Caco-2 (cell line): ENCODE results near the gene SIK3. TPM values are rescaled to one million over a fixed set of nuclear protein-coding genes. Genes with fewer than 3 reads are reported as not detected.

ENCODE experiments used
- BruUV-seq: library from RNA; stranded (reverse); fragments of 400-500 nt; replicated peaks from 2 replicates; lab custom pipeline; 2021; lab: Mats Ljungman, UMichigan
- CTCF ChIA-PET: fragments of 300-600 bp; sonication (Branson Sonifier 250); formaldehyde crosslinking; loops from one replicate; lab custom pipeline; 2022; ENCODE audit warnings: antibody characterized with exemption; lab: Charles Lee
- POLR2A ChIA-PET: fragments of 300-600 bp; sonication (Branson Sonifier 250); formaldehyde crosslinking; loops from one replicate; lab custom pipeline; 2022; ENCODE audit warnings: antibody characterized with exemption; lab: Charles Lee
- DNase-seq, 2 experiments: peaks; one replicate each; pipeline versions ENCODE4 v3.0.0 to v3.0.0-alpha.2; 2020 to 2022
- H3K27me3 ChIP-seq: replicated peaks from 2 replicates; pipeline ENCODE4 v1.6.0; 2011; ENCODE audit warnings: low read length; ENCODE audit not compliant: control insufficient read depth, insufficient read depth
- H3K36me3 ChIP-seq: 2 replicates; pipeline ENCODE4 v1.5.1; 2011; ENCODE audit warnings: low read length; ENCODE audit not compliant: control insufficient read depth, insufficient read depth
- H3K4me1 ChIP-seq: fragments of 250-450 bp; sonication (Bioruptor Pico); 2 replicates; pipeline ENCODE4 v1.5.1; 2020; ENCODE audit warnings: mild to moderate bottlenecking
- H3K4me3 ChIP-seq: 2 replicates; pipeline ENCODE4 v1.5.1; 2011; ENCODE audit warnings: low read depth, mild to moderate bottlenecking, control low read depth, low read length
- H3K9me3 ChIP-seq: fragments of 250-450 bp; sonication (Bioruptor Pico); 2 replicates; pipeline ENCODE4 v1.5.1; 2020; ENCODE audit warnings: mild to moderate bottlenecking, moderate library complexity
- H3K27ac Mint-ChIP-seq: one replicate; pipeline ENCODE4 v1.8.0; 2022; ENCODE audit warnings: mixed read lengths; ENCODE audit not compliant: unreplicated experiment
- H3K27me3 Mint-ChIP-seq: one replicate; pipeline ENCODE4 v1.8.0; 2022; ENCODE audit warnings: mixed read lengths; ENCODE audit not compliant: insufficient read depth, unreplicated experiment
- H3K36me3 Mint-ChIP-seq: one replicate; pipeline ENCODE4 v1.8.0; 2022; ENCODE audit warnings: mild to moderate bottlenecking, mixed read lengths; ENCODE audit not compliant: insufficient read depth, unreplicated experiment
- H3K4me1 Mint-ChIP-seq: one replicate; pipeline ENCODE4 v1.8.0; 2022; ENCODE audit warnings: low read depth, mixed read lengths; ENCODE audit not compliant: unreplicated experiment
- H3K4me3 Mint-ChIP-seq: one replicate; pipeline ENCODE4 v1.8.0; 2022; ENCODE audit warnings: mild to moderate bottlenecking, moderate library complexity, mixed read lengths; ENCODE audit not compliant: unreplicated experiment
- H3K9me3 Mint-ChIP-seq: one replicate; pipeline ENCODE4 v1.8.0; 2022; ENCODE audit warnings: mixed read lengths; ENCODE audit not compliant: unreplicated experiment
- intact Hi-C: fragments of 100-400 bp; cut with micrococcal nuclease; formaldehyde crosslinking; loops from one replicate; pipeline ENCODE4 v1.10.0; 2022; ENCODE audit not compliant: unreplicated experiment
- total RNA-seq: library from RNA; stranded (reverse); gene quantifications from 2 replicates; pipeline ENCODE4 v1.2.3, GENCODE V29; 2022
- TF ChIP-seq, protein P1 (sequence below), 2 experiments: fragments of 200-600 bp in 1 of 2; IDR thresholded peaks; 1 replicate in 1 of 2; 2 replicates in 1 of 2; pipeline versions ENCODE4 v1.5.1 to v1.8.0; 2011 to 2022; ENCODE audit warnings: antibody characterized with exemption in 1 of 2, control low read depth in 1 of 2, inconsistent platforms in 1 of 2, low read depth in 1 of 2, low read length in 1 of 2, mild to moderate bottlenecking in 1 of 2, moderate library complexity in 1 of 2; ENCODE audit not compliant: insufficient read depth in 1 of 2, severe bottlenecking in 1 of 2, unreplicated experiment in 1 of 2

SIK3 gene
- total RNA-seq, 1 experiment from 2014 or later: 65.7 TPM

DNA sequence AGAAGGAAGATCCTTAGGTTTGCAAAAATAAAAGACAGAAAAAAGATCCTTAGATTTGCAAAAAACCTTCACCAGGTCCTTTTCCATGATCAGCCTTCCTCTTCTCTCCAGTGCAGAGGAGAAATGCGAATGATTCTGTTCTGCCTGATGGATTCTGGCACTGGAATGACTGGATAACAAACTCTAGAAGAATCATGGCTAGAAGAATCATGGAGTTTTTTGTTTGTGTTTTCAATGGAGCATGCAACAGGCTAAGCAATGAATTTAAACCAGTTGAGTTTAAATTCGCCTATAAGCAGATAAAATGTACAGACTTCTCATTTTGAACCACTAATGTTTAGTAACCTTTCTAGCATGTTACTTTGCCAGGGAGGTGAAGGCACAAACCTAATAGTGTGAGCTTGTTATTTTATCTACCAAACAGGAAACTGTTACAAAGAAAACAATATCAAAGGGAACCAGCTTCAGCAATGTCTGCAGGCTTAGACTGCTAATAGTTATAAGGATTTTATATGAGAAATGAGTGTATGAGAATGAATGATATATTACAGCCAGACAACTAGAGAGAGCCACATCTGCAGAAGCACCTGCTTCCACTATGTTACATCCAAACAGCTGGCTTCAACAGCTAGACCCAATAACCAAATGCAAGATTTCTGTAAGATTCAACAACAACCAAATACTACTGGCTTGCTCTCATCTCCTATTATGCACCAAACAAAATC, 196.1 kb downstream of the SIK3 start:
- no peak overlapping the region for H3K4me3 Mint-ChIP-seq
- no peaks in the 10 kb centered on the region for H3K4me1 ChIP-seq
- BruUV-seq: no TSS peak
- H3K27me3 Mint-ChIP-seq: no peaks in the 10 kb centered on the region
- no peak for DNase-seq
- peaks cover 17% of the 10 kb centered on the region for H3K9me3 Mint-ChIP-seq
- POLR2A ChIA-PET: no interaction called here
- H3K4me3 ChIP-seq: no peak overlapping the region
- CTCF ChIA-PET: no interaction called here
- H3K36me3 ChIP-seq: peaks cover 1% of the 10 kb centered on the region; the same call in 1 of the 2 replicates
- H3K36me3 Mint-ChIP-seq: peaks cover 24% of the 10 kb centered on the region
- intact Hi-C loops: no loop called here
- TF ChIP-seq, protein P1, sequence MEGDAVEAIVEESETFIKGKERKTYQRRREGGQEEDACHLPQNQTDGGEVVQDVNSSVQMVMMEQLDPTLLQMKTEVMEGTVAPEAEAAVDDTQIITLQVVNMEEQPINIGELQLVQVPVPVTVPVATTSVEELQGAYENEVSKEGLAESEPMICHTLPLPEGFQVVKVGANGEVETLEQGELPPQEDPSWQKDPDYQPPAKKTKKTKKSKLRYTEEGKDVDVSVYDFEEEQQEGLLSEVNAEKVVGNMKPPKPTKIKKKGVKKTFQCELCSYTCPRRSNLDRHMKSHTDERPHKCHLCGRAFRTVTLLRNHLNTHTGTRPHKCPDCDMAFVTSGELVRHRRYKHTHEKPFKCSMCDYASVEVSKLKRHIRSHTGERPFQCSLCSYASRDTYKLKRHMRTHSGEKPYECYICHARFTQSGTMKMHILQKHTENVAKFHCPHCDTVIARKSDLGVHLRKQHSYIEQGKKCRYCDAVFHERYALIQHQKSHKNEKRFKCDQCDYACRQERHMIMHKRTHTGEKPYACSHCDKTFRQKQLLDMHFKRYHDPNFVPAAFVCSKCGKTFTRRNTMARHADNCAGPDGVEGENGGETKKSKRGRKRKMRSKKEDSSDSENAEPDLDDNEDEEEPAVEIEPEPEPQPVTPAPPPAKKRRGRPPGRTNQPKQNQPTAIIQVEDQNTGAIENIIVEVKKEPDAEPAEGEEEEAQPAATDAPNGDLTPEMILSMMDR (IDR thresholded peaks at IDR 0.05; ENCODE audit: insufficient read depth in 1 of 2, low read depth in 1 of 2, low read length in 1 of 2, severe bottlenecking in 1 of 2, unreplicated experiment in 1 of 2): no peak
- no peaks in the 10 kb centered on the region for H3K4me1 Mint-ChIP-seq
- H3K9me3 ChIP-seq: no peaks in the 10 kb centered on the region
- no peak overlapping the region for H3K27ac Mint-ChIP-seq
- H3K27me3 ChIP-seq: no peaks in the 10 kb centered on the region

DNA sequence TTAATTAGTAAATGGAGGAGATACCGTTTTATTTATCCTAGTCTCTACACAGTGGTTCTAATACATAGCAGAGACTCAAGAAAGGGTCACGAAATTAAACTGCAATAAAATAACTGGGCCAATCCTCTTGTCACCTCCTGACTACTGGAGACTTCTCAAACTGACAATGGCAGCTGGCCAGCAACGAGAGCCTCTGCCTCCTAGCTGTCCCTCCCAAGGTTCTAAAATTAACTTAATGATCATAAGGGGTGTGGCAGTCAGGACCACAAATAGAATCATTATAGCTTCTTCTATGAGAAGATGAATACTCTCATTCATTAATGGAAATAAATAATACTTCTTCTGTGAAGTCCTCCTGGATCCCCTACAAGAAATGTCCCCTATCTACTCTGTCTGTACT, 197.0 kb downstream of the SIK3 start:
- POLR2A ChIA-PET: no interaction called here
- intact Hi-C loops: no loop called here
- H3K36me3 ChIP-seq: peaks cover 3% of the 10 kb centered on the region; the same call in 1 of the 2 replicates
- CTCF ChIA-PET: no interaction called here
- H3K27me3 ChIP-seq: no peaks in the 10 kb centered on the region
- H3K4me3 ChIP-seq: no peak overlapping the region
- H3K9me3 Mint-ChIP-seq: peaks cover 17% of the 10 kb centered on the region
- no peak for DNase-seq
- H3K27me3 Mint-ChIP-seq: no peaks in the 10 kb centered on the region
- TF ChIP-seq, protein P1 (IDR thresholded peaks at IDR 0.05; ENCODE audit: insufficient read depth in 1 of 2, low read depth in 1 of 2, low read length in 1 of 2, severe bottlenecking in 1 of 2, unreplicated experiment in 1 of 2): no peak
- no peaks in the 10 kb centered on the region for H3K9me3 ChIP-seq
- no peaks in the 10 kb centered on the region for H3K4me1 ChIP-seq
- peaks cover 25% of the 10 kb centered on the region for H3K36me3 Mint-ChIP-seq
- H3K27ac Mint-ChIP-seq: no peak overlapping the region
- H3K4me1 Mint-ChIP-seq: no peaks in the 10 kb centered on the region
- H3K4me3 Mint-ChIP-seq: no peak overlapping the region
- no TSS peak for BruUV-seq

DNA sequence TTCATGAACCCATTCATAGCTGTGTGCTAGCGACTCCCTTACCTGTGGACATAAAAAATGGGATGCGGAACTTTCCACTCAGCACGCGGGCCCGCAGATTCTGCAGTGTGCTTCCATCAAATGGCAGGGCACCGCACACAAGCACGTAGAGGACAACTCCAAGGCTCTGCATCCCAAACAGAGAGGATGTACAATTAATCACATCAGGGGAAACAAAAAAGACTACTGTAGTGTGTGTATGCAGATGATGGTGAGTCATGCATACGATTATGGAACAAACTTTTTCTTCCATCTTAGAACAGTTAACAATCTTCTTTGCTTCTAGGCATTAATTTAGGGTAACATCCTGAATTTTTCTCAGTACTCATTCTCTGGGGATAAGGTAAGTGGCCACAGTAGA, 202.0 kb downstream of the SIK3 start:
- H3K4me3 ChIP-seq: no peak overlapping the region
- ChIA-PET CTCF (no interaction called here), POLR2A (no interaction called here)
- peaks cover 7% of the 10 kb centered on the region for H3K4me1 Mint-ChIP-seq
- no TSS peak for BruUV-seq
- H3K27ac Mint-ChIP-seq: no peak overlapping the region
- no peak overlapping the region for H3K4me3 Mint-ChIP-seq
- no peaks in the 10 kb centered on the region for H3K4me1 ChIP-seq
- H3K36me3 ChIP-seq: peaks cover 3% of the 10 kb centered on the region; the same call in 1 of the 2 replicates
- H3K27me3 Mint-ChIP-seq: no peaks in the 10 kb centered on the region
- intact Hi-C loops: no loop called here
- no peaks in the 10 kb centered on the region for H3K27me3 ChIP-seq
- DNase-seq: no peak
- peaks cover 17% of the 10 kb centered on the region for H3K9me3 Mint-ChIP-seq
- TF ChIP-seq, protein P1 (IDR thresholded peaks at IDR 0.05; ENCODE audit: insufficient read depth in 1 of 2, low read depth in 1 of 2, low read length in 1 of 2, severe bottlenecking in 1 of 2, unreplicated experiment in 1 of 2): no peak
- H3K9me3 ChIP-seq: no peaks in the 10 kb centered on the region
- H3K36me3 Mint-ChIP-seq: peaks cover 28% of the 10 kb centered on the region
